NCI-H345 (cell line): ENCODE data around the gene TRAPPC13.
"Not testable (repeated sequence)": the region's sequence is repeated elsewhere in the genome, so short reads cannot be mapped to it uniquely, and the experiment has no call there.

Experiments
- DNase-seq: peaks from one replicate; lab custom pipeline; 2025; lab: John Stamatoyannopoulos, UW

TRAPPC13 gene, protein sequence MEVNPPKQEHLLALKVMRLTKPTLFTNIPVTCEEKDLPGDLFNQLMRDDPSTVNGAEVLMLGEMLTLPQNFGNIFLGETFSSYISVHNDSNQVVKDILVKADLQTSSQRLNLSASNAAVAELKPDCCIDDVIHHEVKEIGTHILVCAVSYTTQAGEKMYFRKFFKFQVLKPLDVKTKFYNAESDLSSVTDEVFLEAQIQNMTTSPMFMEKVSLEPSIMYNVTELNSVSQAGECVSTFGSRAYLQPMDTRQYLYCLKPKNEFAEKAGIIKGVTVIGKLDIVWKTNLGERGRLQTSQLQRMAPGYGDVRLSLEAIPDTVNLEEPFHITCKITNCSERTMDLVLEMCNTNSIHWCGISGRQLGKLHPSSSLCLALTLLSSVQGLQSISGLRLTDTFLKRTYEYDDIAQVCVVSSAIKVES

GRCh38 chr5:65624571-65625555 is at the start of gene TRAPPC13, which contains the start of gene SHLD3:
TSS of gene TRAPPC13 (plus strand) at chr5:65625027. CDS start at chr5:65625061, 34 bp downstream.
TSS of gene SHLD3 (plus strand) at chr5:65625027. CDS start at chr5:65629588, 4,561 bp downstream.
- DNase-seq = peak; percentile 86

- DNase-seq = no peak
Measured at GRCh38 chr5:65577141-65577540, 47.7 kb upstream of the TRAPPC13 start.

- DNase-seq = no peak
Measured at GRCh38 chr5:65588694-65589093, 36.1 kb upstream of the TRAPPC13 start.

- DNase-seq = not testable (repeated sequence)
Measured at GRCh38 chr5:65601761-65602160, 23.1 kb upstream of the TRAPPC13 start.

DNA sequence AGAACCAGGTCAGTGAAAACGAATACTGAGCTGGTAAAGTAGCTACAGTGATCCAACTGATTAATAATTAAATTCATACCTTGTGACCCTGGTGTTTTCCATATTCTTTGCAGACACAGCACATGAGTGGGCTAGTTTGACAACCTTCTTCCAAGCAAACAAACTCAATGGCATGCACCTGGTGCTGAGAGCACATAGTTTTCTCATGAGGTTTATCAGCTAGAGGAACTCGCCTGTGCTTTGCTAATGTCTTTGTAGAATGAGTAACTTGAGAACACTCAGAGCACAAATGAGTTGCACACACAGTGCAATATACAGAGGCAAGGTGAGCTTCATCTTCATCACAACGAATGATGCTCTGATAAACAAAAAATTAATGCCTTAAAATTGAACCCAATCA is 13.3 kb upstream of the TRAPPC13 start:
- DNase-seq = no peak

- DNase-seq = no peak
Measured at GRCh38 chr5:65612298-65612907, 12.4 kb upstream of the TRAPPC13 start.

DNA sequence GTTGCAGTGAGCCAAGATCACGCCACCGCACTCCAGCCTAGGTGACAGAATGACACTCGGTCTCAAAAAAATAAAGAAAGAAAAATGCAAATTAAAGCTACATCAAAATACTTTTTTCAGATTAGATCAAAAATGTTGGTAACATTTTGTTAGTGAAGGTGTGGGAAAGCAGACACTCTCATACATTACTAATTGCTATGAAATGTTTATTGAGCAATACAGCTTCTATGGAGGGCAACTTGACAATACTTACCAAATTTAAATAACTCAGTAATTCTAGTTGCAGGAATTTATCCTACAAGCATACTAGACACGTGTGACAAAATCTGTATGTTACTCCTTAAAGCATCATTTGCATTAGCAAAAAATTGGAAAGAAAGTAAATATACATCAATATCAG is 4.8 kb upstream of the TRAPPC13 start:
- DNase-seq = no peak

DNA sequence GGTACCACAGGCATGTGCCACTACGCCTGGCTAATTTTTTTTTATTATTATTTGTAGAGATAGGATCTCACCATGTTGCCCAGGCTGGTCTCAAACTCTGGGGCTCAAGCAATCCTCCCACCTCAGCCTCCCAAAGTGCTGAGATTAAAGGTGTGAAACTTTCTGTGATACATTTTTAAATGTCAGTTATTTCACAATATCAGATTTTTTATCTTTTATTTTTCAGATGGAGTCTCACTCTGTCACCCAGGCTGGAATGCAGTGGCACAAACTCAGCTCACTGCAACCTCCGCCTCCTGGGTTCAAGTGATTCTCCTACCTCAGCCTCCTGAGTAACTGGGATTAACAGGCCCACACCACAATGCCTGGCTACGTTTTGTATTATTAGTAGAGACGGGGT is 2.9 kb upstream of the TRAPPC13 start:
- DNase-seq = not testable (repeated sequence)

DNA sequence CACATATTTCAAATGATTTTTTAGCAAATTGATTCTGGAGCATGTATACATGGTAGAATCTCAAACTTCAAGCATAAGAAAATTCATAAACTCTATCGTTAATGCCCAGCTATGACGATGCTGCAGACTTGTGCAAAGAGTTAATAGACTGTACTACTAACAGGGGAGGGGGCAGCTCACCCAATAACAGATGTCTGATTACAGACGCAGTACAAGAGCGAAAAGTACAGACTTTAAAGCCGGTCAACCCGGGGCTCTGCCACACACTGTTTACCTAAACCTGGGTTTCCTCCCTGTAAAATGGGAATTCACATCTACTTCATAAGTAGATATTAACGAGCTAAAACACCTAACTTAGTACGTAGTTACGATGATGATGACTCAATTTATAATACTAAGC is 1.3 kb upstream of the TRAPPC13 start:
- no peak for DNase-seq

DNA sequence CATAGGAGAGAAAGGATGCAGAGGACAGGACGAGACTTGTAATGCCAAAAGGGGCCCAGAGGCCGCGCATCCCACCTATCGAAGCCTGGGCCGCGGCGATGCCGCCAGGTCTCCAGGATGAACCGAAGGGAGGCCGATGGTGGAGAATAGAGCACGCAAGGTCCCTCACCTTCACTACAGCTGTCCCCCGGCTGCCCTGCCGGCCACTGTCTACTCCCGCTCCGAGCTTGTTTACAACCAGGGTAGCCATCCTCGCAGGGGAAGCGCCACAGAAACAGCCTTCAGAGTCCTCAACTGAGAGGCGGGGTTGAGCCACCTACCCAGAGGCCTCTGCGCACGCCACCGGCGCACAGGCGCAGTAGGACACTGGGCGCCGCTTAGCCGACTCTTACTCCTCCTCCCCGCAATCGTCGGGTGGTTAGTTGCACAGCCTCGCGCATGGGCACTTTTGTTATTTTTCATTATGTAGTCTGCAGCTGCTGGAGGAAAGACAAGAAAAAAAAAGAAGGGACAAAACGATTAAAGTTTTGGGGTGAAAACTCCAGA is 729 bp upstream of the TRAPPC13 start, which contains the start of gene TRIM23:
Gene TRIM23, minus strand, starts transcription at position 309 of the 546 bp plus-strand sequence. Its CDS starts 59 bp downstream, at position 250.
- DNase-seq = peak; percentile 90

DNA sequence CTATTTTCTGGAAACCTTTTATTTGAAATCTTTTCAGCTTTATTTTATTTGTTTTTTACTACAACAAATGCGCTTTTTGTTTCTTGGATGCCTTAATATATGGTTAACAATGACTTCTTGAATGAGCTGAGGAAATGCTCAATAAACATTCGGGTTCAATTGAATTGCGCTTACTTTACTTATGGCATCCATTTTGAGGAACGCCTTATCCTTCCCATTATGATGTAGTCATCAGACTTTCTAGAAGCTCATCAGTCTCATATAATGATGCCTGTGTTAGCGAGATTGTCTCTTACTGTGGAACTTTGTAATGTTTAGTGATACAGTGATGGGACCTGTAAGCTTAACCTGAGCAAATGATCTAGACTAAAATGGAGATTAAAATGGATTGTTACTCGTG is 916 bp downstream of the TRAPPC13 start:
- DNase-seq = no peak

GRCh38 chr5:65630981-65631380 is 6.2 kb downstream of the TRAPPC13 start:
- no peak for DNase-seq

GRCh38 chr5:65640240-65640639 is 15.4 kb downstream of the TRAPPC13 start:
- no peak for DNase-seq

GRCh38 chr5:65646938-65647337 is 22.1 kb downstream of the TRAPPC13 start:
- DNase-seq = no peak

DNA sequence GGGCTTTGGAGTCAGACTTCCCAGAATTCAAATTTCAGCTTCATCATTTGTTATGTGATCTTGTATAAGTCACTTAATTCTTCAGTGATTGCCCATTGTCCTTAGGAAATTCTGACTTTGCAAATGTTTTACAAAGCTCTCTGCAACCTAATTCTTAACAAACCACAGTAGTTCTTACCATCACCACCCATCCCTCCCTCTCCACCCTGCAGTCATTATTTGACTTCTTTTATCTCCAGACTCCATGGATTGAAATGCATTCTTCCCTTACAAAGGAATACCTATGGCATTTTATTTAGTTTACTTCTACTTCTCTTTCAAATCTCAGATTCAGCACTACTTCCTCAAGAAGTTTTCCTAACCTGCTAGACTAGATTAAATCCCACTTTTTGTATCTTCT is 23.1 kb downstream of the TRAPPC13 start:
- no peak for DNase-seq

- no peak for DNase-seq
Measured at GRCh38 chr5:65651144-65651543, 26.3 kb downstream of the TRAPPC13 start.

DNA sequence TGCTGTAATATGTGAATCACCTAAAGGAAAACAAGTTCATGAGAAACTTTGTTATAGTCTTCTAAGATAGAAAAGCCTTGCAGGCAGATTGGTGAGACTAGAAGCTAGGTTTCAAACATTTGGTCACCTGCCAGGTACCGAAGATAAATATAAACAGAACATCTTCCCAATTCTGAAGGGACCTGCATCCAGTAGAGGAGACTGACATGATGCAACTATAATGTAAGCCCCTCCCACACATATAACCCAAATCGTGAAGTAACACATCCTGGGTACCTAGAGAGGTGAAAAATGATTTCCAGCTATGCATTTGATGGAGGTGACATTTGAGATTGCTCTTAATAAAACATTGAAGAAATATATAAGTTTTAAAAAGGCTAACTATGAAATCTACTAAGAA is 29.9 kb downstream of the TRAPPC13 start:
- DNase-seq = no peak

GRCh38 chr5:65663804-65664521 is 39.1 kb downstream of the TRAPPC13 start:
- DNase-seq = no peak

- no peak for DNase-seq
Measured at GRCh38 chr5:65668696-65669095, 43.9 kb downstream of the TRAPPC13 start.

DNA sequence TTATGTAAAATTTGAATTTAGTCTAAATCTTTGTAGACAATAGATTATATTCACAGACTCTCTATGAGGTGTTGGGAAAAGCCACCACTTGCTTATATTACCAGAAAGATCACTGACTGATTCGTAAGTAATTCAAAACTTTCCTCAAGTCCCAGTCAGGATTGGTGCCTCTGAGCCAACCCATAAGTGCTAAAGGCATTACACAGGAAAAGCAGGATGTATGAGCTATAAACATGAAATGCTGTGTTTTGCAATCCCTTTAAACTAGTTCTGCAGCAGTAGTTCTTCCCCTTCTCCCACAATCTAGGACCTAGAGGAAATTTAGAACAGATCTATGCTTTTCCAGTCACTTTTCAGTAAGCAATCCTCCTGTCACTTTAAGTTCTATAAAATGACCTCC is 48.0 kb downstream of the TRAPPC13 start:
- no peak for DNase-seq

DNA sequence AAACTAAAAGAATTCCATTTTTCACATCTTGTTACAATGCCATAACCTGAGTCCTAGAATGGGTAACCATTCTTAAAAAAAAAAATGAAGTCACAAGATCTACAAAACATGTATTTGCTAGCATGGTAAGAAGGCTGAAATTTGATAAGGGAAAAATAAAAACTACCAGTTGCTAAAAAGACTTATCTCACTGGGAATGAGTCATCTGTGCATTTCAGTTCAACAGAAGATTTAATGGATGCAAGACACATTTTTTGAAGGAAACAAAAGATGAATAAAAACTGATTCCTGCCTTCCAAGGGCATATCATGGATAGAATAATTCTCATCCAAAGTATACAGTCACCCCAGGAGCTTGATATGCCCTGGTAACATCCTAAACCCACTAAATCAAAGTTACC is 49.9 kb downstream of the TRAPPC13 start:
- no peak for DNase-seq
